Thyroid gland (tissue), 4 donors: ENCODE results near the gene REN.

Experiments used
- POLR2A ChIP-seq, 2 donors: fragments of 450-650 bp; IDR thresholded peaks; one replicate each; pipeline ENCODE4 v1.6.1; 2017; ENCODE audit warnings: antibody characterized with exemption in 2 of 2, mild to moderate bottlenecking in 2 of 2, moderate library complexity in 1 of 2
- TF ChIP-seq, protein P1 (sequence below), 6 experiments: fragments of 200-600 bp in 3 of 6; fragments of 450-650 bp in 3 of 6; sonication (generic) in 3 of 6; IDR thresholded peaks; one replicate each; pipeline ENCODE4 v1.5.1; 2016 to 2019; ENCODE audit warnings: antibody characterized with exemption in 6 of 6, mild to moderate bottlenecking in 2 of 6, inconsistent platforms in 1 of 6, moderate library complexity in 1 of 6

DNA sequence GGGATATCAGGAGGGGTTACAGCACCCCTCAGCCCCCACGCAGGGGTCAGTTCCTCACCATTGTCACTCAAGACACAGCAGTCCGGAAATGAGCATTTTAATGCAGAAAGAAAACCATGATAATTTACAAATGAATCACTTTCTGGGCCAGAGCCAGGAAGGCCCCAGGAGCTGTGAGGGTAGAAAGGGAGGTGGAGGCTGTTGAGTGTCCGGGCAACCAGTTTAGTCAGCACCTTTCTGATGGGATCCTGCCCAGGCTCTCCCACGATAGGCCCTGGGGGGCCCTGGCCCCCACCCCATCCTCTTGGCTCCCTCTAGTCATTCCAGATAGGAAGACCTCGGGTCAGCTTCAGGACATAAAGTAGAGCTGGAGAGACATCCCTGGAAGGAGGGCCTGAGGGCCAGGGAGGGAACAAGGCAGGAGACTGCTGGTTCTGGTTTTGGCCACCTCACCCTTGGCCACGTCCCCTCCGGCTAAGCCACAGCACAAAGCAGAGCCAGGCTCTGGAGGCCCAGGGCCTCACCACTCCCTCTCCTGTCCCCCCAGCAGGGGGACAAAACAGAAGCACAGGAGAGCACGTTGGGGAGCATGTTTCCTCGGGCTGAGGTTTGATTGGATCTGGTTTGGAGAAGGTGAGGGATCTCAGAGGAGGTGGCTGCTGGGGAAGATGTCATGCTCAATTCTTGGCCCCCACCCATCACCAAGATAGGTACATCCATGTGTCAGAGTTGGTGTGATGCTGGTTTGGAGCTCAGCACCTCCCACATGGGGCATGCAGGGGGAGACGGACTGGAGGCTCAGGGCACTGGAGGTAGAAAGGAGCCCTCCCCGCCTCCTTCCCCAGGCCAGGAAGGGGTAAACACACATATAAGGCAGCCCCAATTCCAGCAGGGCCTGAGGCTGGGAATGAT lies 34.9 kb downstream of the REN start:
- TF ChIP-seq, protein P1, sequence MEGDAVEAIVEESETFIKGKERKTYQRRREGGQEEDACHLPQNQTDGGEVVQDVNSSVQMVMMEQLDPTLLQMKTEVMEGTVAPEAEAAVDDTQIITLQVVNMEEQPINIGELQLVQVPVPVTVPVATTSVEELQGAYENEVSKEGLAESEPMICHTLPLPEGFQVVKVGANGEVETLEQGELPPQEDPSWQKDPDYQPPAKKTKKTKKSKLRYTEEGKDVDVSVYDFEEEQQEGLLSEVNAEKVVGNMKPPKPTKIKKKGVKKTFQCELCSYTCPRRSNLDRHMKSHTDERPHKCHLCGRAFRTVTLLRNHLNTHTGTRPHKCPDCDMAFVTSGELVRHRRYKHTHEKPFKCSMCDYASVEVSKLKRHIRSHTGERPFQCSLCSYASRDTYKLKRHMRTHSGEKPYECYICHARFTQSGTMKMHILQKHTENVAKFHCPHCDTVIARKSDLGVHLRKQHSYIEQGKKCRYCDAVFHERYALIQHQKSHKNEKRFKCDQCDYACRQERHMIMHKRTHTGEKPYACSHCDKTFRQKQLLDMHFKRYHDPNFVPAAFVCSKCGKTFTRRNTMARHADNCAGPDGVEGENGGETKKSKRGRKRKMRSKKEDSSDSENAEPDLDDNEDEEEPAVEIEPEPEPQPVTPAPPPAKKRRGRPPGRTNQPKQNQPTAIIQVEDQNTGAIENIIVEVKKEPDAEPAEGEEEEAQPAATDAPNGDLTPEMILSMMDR (IDR thresholded peaks at IDR 0.05): no peak
- TF ChIP-seq POLR2A (IDR thresholded peaks at IDR 0.05): no peak
